ENCODE measurements around the gene TYW1B.
"Not testable (repeated sequence)": the region's sequence is repeated elsewhere in the genome, so short reads cannot be mapped to it uniquely, and the experiment has no call there.

The TYW1B gene

DNA sequence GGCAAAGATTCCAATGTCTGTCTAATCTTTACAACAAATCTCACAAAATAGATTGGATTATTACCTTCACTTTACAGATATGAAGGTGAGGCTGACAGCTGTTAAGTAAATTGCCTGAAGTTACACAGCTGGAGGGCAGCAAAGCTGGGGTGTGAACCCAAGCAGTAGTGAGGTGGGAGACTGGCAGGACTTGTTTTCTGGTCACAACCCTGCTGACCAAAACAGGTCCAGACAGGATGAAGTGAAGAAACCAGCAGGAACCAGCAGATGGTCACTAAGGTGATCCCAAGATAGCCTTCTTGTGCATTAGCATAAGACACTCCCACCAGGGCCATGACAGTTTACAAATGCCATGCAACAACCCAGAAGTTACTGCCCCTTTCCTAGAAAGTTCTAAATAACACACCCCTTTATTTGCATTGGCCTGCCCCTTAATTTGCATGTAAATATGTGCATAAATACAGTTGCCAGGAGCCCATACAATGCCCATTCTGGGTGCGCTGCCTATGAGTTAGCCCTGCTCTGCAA is 195.2 kb downstream of the TYW1B start:
- in situ Hi-C loops (cut with HindIII; ENCODE audit: low sequenced_read_pairs), result not testable (repeated sequence)

GRCh38 chr7:72628375-72628774 is 199.6 kb downstream of the TYW1B start:
- in situ Hi-C loops (cut with HindIII; ENCODE audit: low sequenced_read_pairs), result not testable (repeated sequence)

GRCh38 chr7:72626428-72627011 is 201.5 kb downstream of the TYW1B start:
- in situ Hi-C loops (cut with HindIII; ENCODE audit: low sequenced_read_pairs), result not testable (repeated sequence)

- in situ Hi-C loops (cut with HindIII; ENCODE audit: low sequenced_read_pairs), result not testable (repeated sequence)
These were observed 202.1 kb downstream of the TYW1B start for GRCh38 chr7:72625721-72626423.

GRCh38 chr7:72622532-72622931 is 205.5 kb downstream of the TYW1B start:
- in situ Hi-C loops (cut with HindIII; ENCODE audit: low sequenced_read_pairs), result no loop called here

DNA sequence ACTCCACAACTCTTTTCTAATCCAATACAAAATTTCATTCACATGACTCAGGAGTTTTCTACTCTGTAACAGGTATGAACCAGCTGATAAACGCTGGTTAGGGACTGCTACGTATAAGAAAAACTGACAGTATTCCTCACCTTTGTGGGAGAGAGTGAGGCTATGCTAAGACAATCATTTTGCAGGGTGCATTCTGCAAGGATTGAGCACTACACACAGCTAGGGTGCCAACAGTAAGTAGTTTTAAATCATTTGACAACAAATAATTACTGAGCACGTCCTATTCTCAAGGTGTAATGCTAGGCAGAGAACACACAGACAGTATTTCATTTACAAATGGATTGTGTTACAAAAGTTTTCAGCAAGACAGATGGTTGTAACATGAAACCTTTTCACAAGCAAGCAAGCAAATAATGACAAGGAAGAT is 206.2 kb downstream of the TYW1B start:
- in situ Hi-C loops (cut with HindIII; ENCODE audit: low sequenced_read_pairs), result not testable (repeated sequence)

DNA sequence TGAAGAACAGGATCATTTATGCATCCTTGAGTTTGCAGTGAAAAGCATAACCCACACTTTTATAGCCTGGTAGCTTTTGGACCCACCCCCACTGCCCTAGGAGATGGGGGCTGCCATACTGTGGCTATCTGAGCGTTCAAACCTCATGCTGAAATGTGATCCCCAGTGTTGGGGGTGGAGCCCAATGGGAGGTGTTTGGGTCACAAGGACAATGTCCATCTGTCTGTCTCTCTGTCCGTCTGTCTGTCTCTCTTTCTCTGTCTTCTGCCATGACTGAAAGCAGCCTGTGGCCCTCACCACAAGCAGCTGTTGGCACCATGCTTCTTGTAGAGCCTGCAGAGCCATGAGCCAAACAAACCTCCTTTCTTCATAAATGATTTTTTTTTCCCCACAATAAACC is 207.1 kb downstream of the TYW1B start:
- in situ Hi-C loops (cut with HindIII; ENCODE audit: low sequenced_read_pairs), result not testable (repeated sequence)

GRCh38 chr7:72618435-72619180 is 209.4 kb downstream of the TYW1B start:
- in situ Hi-C loops (cut with HindIII; ENCODE audit: low sequenced_read_pairs), result not testable (repeated sequence)

DNA sequence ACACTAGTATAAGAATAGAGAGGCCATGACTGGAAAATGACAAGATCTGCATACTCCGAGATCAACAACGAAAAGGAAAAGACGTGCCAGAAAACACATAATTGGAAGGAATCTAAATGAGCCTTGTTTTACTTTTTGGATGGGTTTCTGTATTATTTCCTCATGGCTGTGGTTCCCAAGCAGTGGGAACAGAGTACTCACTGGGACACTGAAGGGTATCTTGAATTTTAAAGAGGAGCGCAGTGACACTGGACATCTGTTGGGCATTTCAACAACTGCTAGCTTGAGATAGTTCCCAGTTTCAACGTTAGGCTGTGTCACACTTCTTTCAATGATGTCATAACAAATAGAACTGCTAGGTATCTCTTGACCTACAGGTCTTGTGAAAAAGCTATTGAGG is 218.2 kb downstream of the TYW1B start:
- in situ Hi-C loops (cut with HindIII; ENCODE audit: low sequenced_read_pairs), result not testable (repeated sequence)

DNA sequence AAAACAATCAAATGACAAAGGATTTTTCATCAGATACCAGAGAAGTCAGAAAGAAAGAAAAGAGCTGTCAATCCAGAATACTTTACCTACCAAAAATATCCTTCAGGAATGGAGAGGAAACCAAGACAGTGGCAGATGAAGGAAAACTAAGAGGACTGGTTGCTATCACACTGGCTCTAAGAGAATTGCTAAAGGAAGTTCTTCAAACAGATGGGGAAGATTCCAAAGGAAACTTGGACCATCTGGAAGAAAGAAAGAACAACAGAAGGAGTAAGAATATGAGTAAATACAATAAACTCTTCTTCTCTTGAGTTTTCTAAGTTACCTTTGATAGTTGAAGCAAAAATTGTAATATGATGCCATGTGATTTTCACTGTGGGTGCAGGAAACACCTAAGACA is 220.0 kb downstream of the TYW1B start:
- in situ Hi-C loops (cut with HindIII; ENCODE audit: low sequenced_read_pairs), result not testable (repeated sequence)

DNA sequence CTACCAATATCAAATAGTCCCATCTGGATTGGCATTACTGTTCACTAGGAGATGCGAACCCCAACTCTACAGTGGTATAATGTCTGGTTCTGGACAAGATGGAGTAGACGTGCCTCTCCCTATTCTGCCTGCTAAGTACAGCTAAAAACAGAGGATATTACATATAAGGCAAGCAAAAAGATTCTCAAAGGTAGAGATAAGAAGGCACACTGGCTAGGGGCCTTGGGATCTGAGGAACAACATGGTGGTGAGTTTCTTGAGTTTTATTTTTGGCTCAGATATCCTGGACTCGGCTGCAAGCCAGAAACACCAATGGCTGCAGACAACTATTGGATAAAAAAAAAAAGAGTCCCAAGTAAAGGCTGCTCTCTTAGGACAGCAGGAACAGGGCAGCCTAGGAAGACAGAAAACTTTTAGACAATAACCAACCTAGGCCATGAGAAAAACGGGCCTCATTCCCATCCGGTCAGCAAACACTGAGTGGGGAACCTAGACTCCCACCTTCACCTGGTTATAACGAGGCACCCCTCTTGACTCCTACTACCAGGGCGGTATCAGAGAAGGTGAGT is 222.1 kb downstream of the TYW1B start:
- in situ Hi-C loops (cut with HindIII; ENCODE audit: low sequenced_read_pairs), result not testable (repeated sequence)

- in situ Hi-C loops (cut with HindIII; ENCODE audit: low sequenced_read_pairs), result not testable (repeated sequence)
These were observed 223.0 kb downstream of the TYW1B start for GRCh38 chr7:72604771-72605611.

DNA sequence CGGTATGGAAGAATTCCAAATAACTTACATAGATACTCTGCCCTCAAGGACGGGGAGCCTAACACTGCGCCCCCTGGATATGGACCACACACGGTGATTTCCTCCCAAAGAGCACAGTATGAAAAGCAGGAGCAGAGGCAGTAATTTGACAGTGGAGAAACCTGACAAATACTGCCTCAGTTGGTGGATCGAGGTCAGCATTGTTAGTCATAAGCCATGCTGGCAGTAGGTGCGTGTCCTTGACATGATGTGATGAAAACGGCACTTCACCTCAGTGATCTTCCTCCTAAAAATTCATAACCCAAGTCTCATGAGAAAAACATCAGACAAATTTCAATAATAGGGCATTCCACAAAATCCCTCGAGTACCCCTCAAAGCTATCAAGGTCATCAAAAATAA is 224.5 kb downstream of the TYW1B start:
- in situ Hi-C loops (cut with HindIII; ENCODE audit: low sequenced_read_pairs), result not testable (repeated sequence)

DNA sequence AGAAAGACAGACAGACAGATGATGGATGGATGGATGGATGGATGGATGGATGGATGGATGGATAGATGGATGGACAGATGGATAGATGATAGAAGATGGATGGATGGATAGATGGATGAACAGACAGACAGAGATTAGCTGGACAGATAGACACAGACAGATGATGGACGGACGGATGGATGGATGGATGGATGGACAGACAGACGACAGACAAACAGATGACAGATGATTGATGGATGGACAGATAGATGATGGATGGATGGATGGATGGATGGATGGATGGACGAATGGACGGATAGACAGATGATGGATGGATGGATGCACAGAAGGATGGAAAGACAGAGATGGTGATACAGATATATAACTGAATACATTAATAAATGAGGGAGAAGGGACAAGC is 224.9 kb downstream of the TYW1B start:
- in situ Hi-C loops (cut with HindIII; ENCODE audit: low sequenced_read_pairs), result no loop called here

DNA sequence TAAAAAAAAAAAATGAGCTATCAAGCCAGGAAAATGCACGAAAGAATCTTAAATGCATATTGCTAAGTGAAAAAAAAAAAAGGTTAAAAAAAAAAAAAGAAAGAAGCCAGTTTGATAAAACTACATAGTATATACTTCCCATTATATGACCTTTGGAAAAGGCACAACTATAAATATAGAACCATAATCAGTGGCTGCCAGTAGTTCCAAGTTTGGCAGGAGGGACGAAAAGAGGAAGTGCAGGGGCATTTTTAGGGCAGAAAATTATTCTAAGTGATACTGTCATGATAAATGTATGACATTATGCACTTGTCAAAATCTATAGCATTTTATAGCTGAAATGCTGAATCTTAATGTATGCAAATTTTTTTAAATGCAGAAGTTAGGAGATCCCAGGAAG is 226.3 kb downstream of the TYW1B start:
- in situ Hi-C loops (cut with HindIII; ENCODE audit: low sequenced_read_pairs), result not testable (repeated sequence)

DNA sequence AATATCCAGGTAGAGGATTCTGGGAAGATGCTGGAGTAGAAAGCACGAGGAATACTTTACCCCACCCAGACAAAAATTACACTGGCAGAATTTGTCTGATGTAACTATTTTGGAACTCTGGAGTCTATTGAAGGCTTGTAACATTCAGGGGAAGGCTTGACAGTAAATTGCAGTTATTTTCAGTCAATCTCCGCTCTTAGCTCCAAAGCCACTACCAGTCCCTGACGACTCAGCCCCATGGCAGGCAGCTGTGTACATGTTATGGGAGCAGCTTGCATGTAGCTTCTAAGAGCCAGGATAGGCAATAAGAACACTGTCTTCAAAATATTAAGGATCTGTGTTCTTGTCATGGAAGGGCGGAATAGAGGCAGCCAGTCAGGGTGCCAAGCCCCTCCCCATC is 238.0 kb downstream of the TYW1B start:
- in situ Hi-C loops (cut with HindIII; ENCODE audit: low sequenced_read_pairs), result not testable (repeated sequence)

GRCh38 chr7:72587267-72587666 is 240.7 kb downstream of the TYW1B start:
- in situ Hi-C loops (cut with HindIII; ENCODE audit: low sequenced_read_pairs), result not testable (repeated sequence)

- in situ Hi-C loops (cut with HindIII; ENCODE audit: low sequenced_read_pairs), result not testable (repeated sequence)
These were observed 243.4 kb downstream of the TYW1B start for GRCh38 chr7:72584576-72584975.

DNA sequence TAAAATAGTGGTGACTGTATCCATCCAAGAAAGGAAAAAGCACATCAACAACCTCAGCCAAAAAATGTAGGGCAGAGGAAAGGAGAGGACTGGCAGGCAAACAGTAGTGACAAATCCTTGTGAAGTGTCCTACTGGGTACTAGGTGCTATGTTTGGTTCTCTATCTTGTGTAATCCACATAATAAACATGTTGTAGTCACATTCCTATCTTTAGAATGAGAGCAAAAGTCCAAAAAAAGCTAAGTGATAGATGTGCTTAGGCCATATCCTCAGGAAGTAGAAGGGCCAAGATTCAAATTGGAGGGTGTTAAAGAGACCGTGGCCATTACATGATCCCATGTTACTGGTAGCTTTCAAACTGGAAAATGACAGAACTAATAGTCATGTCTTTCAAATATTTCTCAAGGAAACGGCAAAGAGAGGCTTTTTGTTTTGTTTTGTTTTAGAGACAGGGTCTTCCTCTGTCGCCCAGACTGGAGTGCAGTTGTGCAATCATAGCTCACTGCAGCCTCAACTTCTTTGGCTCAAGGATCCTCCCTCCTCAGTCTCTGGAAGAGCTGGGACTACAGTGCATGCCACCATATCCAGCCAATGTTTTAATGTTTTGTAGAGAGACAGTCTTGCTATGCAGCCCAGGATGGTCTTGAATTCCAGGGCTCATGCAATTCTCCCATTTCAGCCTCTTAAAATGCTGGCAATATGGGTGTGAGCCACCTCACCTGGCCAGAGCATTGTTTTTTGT is 244.2 kb downstream of the TYW1B start:
- in situ Hi-C loops (cut with HindIII; ENCODE audit: low sequenced_read_pairs), result not testable (repeated sequence)

All from endothelial cell of hepatic sinusoid (primary cell).